Activated CD4-positive, CD25-positive, alpha-beta regulatory T cell treated with anti-CD3 and anti-CD28 coated beads, Interleukin-2, amount 50 U/mL, for 24 hours (primary cell): Measurements from ENCODE around the gene DENND4C.

ENCODE experiments used
- ATAC-seq, 2 donors: fragments of 150-1000 bp; cut with Tn5 transposase; one replicate each; pipeline ENCODE4 v1.10.0; 2021; ENCODE audit warnings: mild to moderate bottlenecking in 1 of 2, moderate library complexity in 1 of 2

The DENND4C gene

GRCh38 chr9:19416143-19416542, 185.7 kb downstream of the DENND4C start:
- no peak for ATAC-seq

DNA sequence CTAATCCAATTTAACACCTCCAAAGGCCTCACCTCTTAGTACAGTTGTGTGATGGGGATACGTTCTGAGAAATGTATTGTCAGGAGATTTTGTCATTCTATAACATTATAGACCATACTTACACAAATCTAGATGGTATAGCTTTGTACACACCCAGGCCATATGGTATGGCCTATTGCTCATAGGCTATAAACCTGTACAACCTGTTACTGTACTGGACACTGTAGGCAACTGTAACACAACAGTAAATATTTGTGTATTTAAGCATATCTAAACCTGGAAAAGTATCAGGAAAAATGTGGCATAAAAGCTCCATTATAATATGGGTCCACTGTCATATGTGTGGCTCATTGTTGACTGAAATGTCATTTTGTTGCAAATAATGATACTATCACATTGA, 190.4 kb downstream of the DENND4C start:
- ATAC-seq, result no peak
